BLaER1 treated with 17β-estradiol and CSF1 and Interleukin-3, amounts not matched to agents 10 nM and 100 nM (cell line): ENCODE results near the gene CORO1C.

Experiments used
- H3K27ac ChIP-seq, 11 experiments: shearing (Covaris generic); formaldehyde crosslinking; 2 replicates each; pipeline ENCODE4 v1.8.1; 2022
- H3K27me3 ChIP-seq, 11 experiments: shearing (Covaris generic); formaldehyde crosslinking; 2 replicates each; pipeline ENCODE4 v1.8.1; 2022
- H3K36me3 ChIP-seq, 11 experiments: shearing (Covaris generic); formaldehyde crosslinking; 2 replicates each; pipeline ENCODE4 v1.8.1; 2022
- H3K4me1 ChIP-seq, 10 experiments: shearing (Covaris generic); formaldehyde crosslinking; 2 replicates each; pipeline ENCODE4 v1.8.1; 2022
- H3K4me2 ChIP-seq, 11 experiments: shearing (Covaris generic); formaldehyde crosslinking; 2 replicates each; pipeline ENCODE4 v1.8.1; 2022
- H3K4me3 ChIP-seq, 10 experiments: shearing (Covaris generic); formaldehyde crosslinking; 2 replicates each; pipeline ENCODE4 v1.8.1; 2022
- H3K9ac ChIP-seq, 11 experiments: shearing (Covaris generic); formaldehyde crosslinking; 2 replicates each; pipeline ENCODE4 v1.8.1; 2022
- H3K9me3 ChIP-seq, 11 experiments: shearing (Covaris generic); formaldehyde crosslinking; replicated peaks in 1 of 11; 2 replicates each; pipeline ENCODE4 v1.8.1; 2022
- H4K20me1 ChIP-seq, 11 experiments: shearing (Covaris generic); formaldehyde crosslinking; 2 replicates each; pipeline ENCODE4 v1.8.1; 2022
- Cebpa-rat ChIP-seq, 11 experiments: shearing (Covaris generic); IDR thresholded peaks; 2 replicates each; pipeline ENCODE4 v1.8.1; 2022

Gene CORO1C

GRCh38 chr12:108596854-108597558 is 134.3 kb downstream of the CORO1C start:
- H3K4me3 ChIP-seq, result no peak overlapping the region
- no peaks in the 10 kb centered on the region for H3K9me3 ChIP-seq
- peak overlapping the region in 4 of 11 experiments; percentile 7 to 24 (median 12); a peak in 5 of 22 replicates for H3K9ac ChIP-seq
- H3K4me2 ChIP-seq, result peak overlapping the region; percentile 44 to 75 (median 52)
- peak overlapping the region in 1 of 11 experiments; percentile 18; a peak in 1 of 22 replicates for H3K27ac ChIP-seq
- no peaks in the 10 kb centered on the region for H4K20me1 ChIP-seq
- no peaks in the 10 kb centered on the region for H3K36me3 ChIP-seq
- no peaks in the 10 kb centered on the region for H3K27me3 ChIP-seq
- no peak for TF ChIP-seq Cebpa-rat (IDR thresholded peaks at IDR 0.05)
- H3K4me1 ChIP-seq, result peaks cover 15 to 33% (median 26%) of the 10 kb centered on the region in 10 experiments

- H3K4me2 ChIP-seq, result peak overlapping the region in 3 of 11 experiments; percentile 58 to 75 (median 63); a peak in 2 of 22 replicates
- H4K20me1 ChIP-seq, result no peaks in the 10 kb centered on the region
- no peaks in the 10 kb centered on the region for H3K27me3 ChIP-seq
- no peaks in the 10 kb centered on the region for H3K36me3 ChIP-seq
- H3K4me3 ChIP-seq, result no peak overlapping the region
- H3K9me3 ChIP-seq, result no peaks in the 10 kb centered on the region
- TF ChIP-seq Cebpa-rat (IDR thresholded peaks at IDR 0.05), result no peak
- no peak overlapping the region for H3K27ac ChIP-seq
- no peak overlapping the region for H3K9ac ChIP-seq
- H3K4me1 ChIP-seq, result peaks cover 15 to 25% (median 19%) of the 10 kb centered on the region in 10 experiments
Observed at GRCh38 chr12:108595711-108596647, 135.3 kb downstream of the CORO1C start.
